ENCODE data around the gene ZNF791.

DNA sequence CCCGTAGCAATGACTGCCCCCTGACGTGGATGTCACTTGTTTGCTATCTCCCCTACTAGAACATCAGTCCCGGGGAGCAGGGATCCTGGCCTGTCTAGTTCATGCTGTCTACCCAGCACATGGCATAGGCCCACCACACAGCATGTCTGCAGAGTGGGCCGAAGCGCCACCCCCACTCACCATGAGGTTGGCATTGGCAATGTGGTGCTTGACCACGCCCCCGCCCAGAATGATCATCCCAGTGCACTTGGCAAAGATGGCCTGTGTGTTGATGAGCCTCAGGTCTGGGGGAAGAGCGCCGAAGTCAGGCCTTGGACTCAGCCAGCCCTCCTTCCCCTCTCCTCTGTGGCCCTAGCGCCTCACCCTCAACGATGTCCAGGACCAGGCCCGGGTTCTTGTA lies 66.2 kb downstream of the ZNF791 start:
- TF ChIP-seq, protein P1, sequence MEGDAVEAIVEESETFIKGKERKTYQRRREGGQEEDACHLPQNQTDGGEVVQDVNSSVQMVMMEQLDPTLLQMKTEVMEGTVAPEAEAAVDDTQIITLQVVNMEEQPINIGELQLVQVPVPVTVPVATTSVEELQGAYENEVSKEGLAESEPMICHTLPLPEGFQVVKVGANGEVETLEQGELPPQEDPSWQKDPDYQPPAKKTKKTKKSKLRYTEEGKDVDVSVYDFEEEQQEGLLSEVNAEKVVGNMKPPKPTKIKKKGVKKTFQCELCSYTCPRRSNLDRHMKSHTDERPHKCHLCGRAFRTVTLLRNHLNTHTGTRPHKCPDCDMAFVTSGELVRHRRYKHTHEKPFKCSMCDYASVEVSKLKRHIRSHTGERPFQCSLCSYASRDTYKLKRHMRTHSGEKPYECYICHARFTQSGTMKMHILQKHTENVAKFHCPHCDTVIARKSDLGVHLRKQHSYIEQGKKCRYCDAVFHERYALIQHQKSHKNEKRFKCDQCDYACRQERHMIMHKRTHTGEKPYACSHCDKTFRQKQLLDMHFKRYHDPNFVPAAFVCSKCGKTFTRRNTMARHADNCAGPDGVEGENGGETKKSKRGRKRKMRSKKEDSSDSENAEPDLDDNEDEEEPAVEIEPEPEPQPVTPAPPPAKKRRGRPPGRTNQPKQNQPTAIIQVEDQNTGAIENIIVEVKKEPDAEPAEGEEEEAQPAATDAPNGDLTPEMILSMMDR (IDR thresholded peaks at IDR 0.05) = no peak
- TF ChIP-seq POLR2A (IDR thresholded peaks at IDR 0.05) = no peak
